ENCODE results near the gene UGT1A8. TPM values are rescaled to one million over a fixed set of nuclear protein-coding genes. Genes with fewer than 3 reads are reported as not detected.

Gene UGT1A8
- total and polyA plus RNA-seq, 2 experiments from 2014 or later: 0.45 TPM; not detected in 1

GRCh38 chr2:233713262-233713615 is 95.8 kb downstream of the UGT1A8 start (continued):
- no peak for TF ChIP-seq ZNF462 (CRISPR knock-in tag; IDR thresholded peaks at IDR 0.05)
- no peak for TF ChIP-seq POLR2AphosphoS5 (IDR thresholded peaks at IDR 0.05; ENCODE audit: low read depth)
- TF ChIP-seq EZH2phosphoT487 (IDR thresholded peaks at IDR 0.05; ENCODE audit: unreplicated experiment): no peak
- TF ChIP-seq CTCF (conservative IDR thresholded peaks at IDR 0.05; ENCODE audit: low read depth in 2 of 2): no peak
- TF ChIP-seq JUNB (IDR thresholded peaks at IDR 0.05; ENCODE audit: unreplicated experiment): no peak
- no peak for TF ChIP-seq ETS1 (IDR thresholded peaks at IDR 0.05)
- TF ChIP-seq ZNF114 (CRISPR knock-in tag; IDR thresholded peaks at IDR 0.05): no peak
- TF ChIP-seq STAT1 (IDR thresholded peaks at IDR 0.05; ENCODE audit: unreplicated experiment): no peak
